K562 (cell line): ENCODE results near the gene GVQW3. TPM values are rescaled to one million over a fixed set of nuclear protein-coding genes. Genes with fewer than 3 reads are reported as not detected.
A peak's percentile ranks its signal among the peaks of the same experiment; 100 is the strongest.

Experiments
- BMI1 ChIP-seq: fragments of 150-350 bp; IDR thresholded peaks from 2 replicates; pipeline ENCODE4 v1.6.1; 2014; ENCODE audit warnings: low read length
- CBFA2T2 ChIP-seq: fragments of 450-650 bp; conservative IDR thresholded peaks from 2 replicates; pipeline ENCODE4 v1.6.1; 2017; ENCODE audit warnings: mild to moderate bottlenecking
- CBX3 ChIP-seq, 2 experiments: IDR thresholded peaks; 1 replicate in 1 of 2; 2 replicates in 1 of 2; pipeline ENCODE4 v1.6.1; 2012; ENCODE audit warnings: inconsistent platforms in 2 of 2, low read length in 2 of 2, borderline replicate concordance in 1 of 2, control low read depth in 1 of 2
- ETS2 ChIP-seq: IDR thresholded peaks from 2 replicates; pipeline ENCODE4 v1.6.1; 2016; ENCODE audit warnings: borderline replicate concordance, missing genetic modification characterization, mild to moderate bottlenecking, moderate library complexity, missing compliant biosample characterization; ENCODE audit not compliant: poor library complexity, severe bottlenecking
- FOXJ3 ChIP-seq: sonication (generic); formaldehyde crosslinking; IDR thresholded peaks from 2 replicates; pipeline ENCODE4 v1.4.0; 2020; ENCODE audit warnings: mild to moderate bottlenecking, missing genetic modification reagents
- FOXK1 ChIP-seq: sonication (generic); formaldehyde crosslinking; IDR thresholded peaks from 2 replicates; pipeline ENCODE4 v1.8.0; 2022; ENCODE audit warnings: missing genetic modification reagents, mild to moderate bottlenecking, borderline replicate concordance
- FOXP1 ChIP-seq: sonication (generic); formaldehyde crosslinking; IDR thresholded peaks from 2 replicates; pipeline ENCODE4 v1.8.0; 2022; ENCODE audit warnings: mild to moderate bottlenecking, missing genetic modification reagents
- HDAC3 ChIP-seq: fragments of 450-650 bp; IDR thresholded peaks from 2 replicates; pipeline ENCODE4 v1.6.1; 2018; ENCODE audit warnings: borderline replicate concordance, mild to moderate bottlenecking, moderate library complexity; ENCODE audit not compliant: partially characterized antibody
- MAFK ChIP-seq: IDR thresholded peaks from 2 replicates; pipeline ENCODE4 v1.6.1; 2011; ENCODE audit warnings: low read length, improper control_type of control experiment
- MTA1 ChIP-seq: fragments of 450-650 bp; IDR thresholded peaks from 2 replicates; pipeline ENCODE4 v1.6.1; 2017; ENCODE audit warnings: borderline replicate concordance
- NCOA4 ChIP-seq: fragments of 450-650 bp; IDR thresholded peaks from 2 replicates; pipeline ENCODE4 v1.6.1; 2018; ENCODE audit warnings: mild to moderate bottlenecking; ENCODE audit not compliant: partially characterized antibody
- NFYB ChIP-seq: IDR thresholded peaks from 2 replicates; pipeline ENCODE4 v1.6.1; 2011; ENCODE audit warnings: mild to moderate bottlenecking, moderate library complexity; ENCODE audit not compliant: insufficient read length; ENCODE audit errors: extremely low read depth
- NR1H2 ChIP-seq: sonication (generic); formaldehyde crosslinking; IDR thresholded peaks from 2 replicates; pipeline ENCODE4 v1.4.0; 2020; ENCODE audit warnings: mild to moderate bottlenecking, missing genetic modification reagents
- POLR2G ChIP-seq: fragments of 200-400 bp; formaldehyde crosslinking; IDR thresholded peaks from 2 replicates; pipeline ENCODE4 v1.6.1; 2017; ENCODE audit warnings: low read depth, mild to moderate bottlenecking, antibody characterized with exemption, low read length, moderate library complexity
- POLR2H ChIP-seq: IDR thresholded peaks from 2 replicates; pipeline ENCODE4 v1.6.1; 2016; ENCODE audit warnings: missing genetic modification characterization, low read depth, mild to moderate bottlenecking, control low read depth, missing compliant biosample characterization, moderate library complexity
- PYGO2 ChIP-seq: fragments of 450-650 bp; IDR thresholded peaks from 2 replicates; pipeline ENCODE4 v1.6.1; 2016; ENCODE audit warnings: mild to moderate bottlenecking, missing genetic modification characterization, moderate library complexity, missing compliant biosample characterization
- SAP30 ChIP-seq: fragments of 200-600 bp; sonication (generic); IDR thresholded peaks from 2 replicates; pipeline ENCODE4 v1.6.1; 2012; ENCODE audit warnings: borderline replicate concordance, low read depth, mild to moderate bottlenecking, moderate library complexity, low read length, control low read depth, inconsistent platforms; ENCODE audit not compliant: insufficient read depth, poor library complexity, severe bottlenecking
- ZNF232 ChIP-seq: sonication (generic); formaldehyde crosslinking; IDR thresholded peaks from 2 replicates; pipeline ENCODE4 v1.8.0; 2022; ENCODE audit warnings: mild to moderate bottlenecking, missing genetic modification reagents
- ZNF41 ChIP-seq: fragments of 250-450 bp; sonication (Bioruptor Pico); conservative IDR thresholded peaks from 2 replicates; pipeline ENCODE4 v1.4.0; 2020; ENCODE audit warnings: mild to moderate bottlenecking
- ZNF436 ChIP-seq: fragments of 250-450, 450-650 bp; sonication (Bioruptor Pico); formaldehyde crosslinking; IDR thresholded peaks from 2 replicates; pipeline ENCODE4 v1.7.0; 2020; ENCODE audit warnings: mild to moderate bottlenecking
- ZNF507 ChIP-seq: conservative IDR thresholded peaks from 2 replicates; pipeline ENCODE4 v1.6.1; 2017; ENCODE audit warnings: missing genetic modification characterization, missing compliant biosample characterization
- ZNF76 ChIP-seq: fragments of 250-450 bp; sonication (Bioruptor Pico); IDR thresholded peaks from 2 replicates; pipeline ENCODE4 v1.4.0; 2020; ENCODE audit warnings: mild to moderate bottlenecking, moderate library complexity, borderline replicate concordance
- ZNF780A ChIP-seq: fragments of 250-450 bp; sonication (Bioruptor Pico); IDR thresholded peaks from 2 replicates; pipeline ENCODE4 v1.5.0; 2021; ENCODE audit warnings: mild to moderate bottlenecking
- polyA plus RNA-seq, 8 experiments: library from polyadenylated mRNA; depleted of rRNA in 4 of 8; stranded (reverse) in 5 of 8; unstranded in 3 of 8; fragments of >200 nt; fragmentation: Nextera tagmentation in 2 of 8; fragmentation: Illumina TruSeq in 1 of 8; extraction: Ambion mirVana in 2 of 8; extraction: Trizol in 1 of 8; gene quantifications; 2 replicates each; pipeline versions ENCODE4 v1.2.1 to v1.2.3, GENCODE V29; 2011 to 2014; ENCODE audit warnings: inconsistent platforms in 1 of 8, missing spikeins in 1 of 8
- total RNA-seq, 7 experiments: library from RNA; depleted of rRNA in 6 of 7; stranded (reverse); fragments of >200 nt in 6 of 7; fragmentation: Illumina TruSeq in 2 of 7; extraction: Trizol in 2 of 7; gene quantifications; 2 replicates each; pipeline versions ENCODE4 v1.2.1 to v1.2.3, GENCODE V29; 2011 to 2021; ENCODE audit warnings: low replicate concordance in 1 of 7
- TF ChIP-seq, protein P1 (sequence below): IDR thresholded peaks from 2 replicates; pipeline ENCODE4 v1.6.1; 2012; ENCODE audit warnings: low read depth, low read length, improper control_type of control experiment, borderline replicate concordance
- TF ChIP-seq, protein P2 (sequence below): fragments of 450-650 bp; formaldehyde crosslinking; IDR thresholded peaks from 2 replicates; pipeline ENCODE4 v1.4.0; 2020; ENCODE audit warnings: mild to moderate bottlenecking, moderate library complexity

Gene GVQW3
- total and polyA plus RNA-seq, 9 of the 15 experiments (the other 6 are each of a cell fraction or from before 2014, with no cell fraction given) = 0.66 to 5.7 (median 2.1) TPM

DNA sequence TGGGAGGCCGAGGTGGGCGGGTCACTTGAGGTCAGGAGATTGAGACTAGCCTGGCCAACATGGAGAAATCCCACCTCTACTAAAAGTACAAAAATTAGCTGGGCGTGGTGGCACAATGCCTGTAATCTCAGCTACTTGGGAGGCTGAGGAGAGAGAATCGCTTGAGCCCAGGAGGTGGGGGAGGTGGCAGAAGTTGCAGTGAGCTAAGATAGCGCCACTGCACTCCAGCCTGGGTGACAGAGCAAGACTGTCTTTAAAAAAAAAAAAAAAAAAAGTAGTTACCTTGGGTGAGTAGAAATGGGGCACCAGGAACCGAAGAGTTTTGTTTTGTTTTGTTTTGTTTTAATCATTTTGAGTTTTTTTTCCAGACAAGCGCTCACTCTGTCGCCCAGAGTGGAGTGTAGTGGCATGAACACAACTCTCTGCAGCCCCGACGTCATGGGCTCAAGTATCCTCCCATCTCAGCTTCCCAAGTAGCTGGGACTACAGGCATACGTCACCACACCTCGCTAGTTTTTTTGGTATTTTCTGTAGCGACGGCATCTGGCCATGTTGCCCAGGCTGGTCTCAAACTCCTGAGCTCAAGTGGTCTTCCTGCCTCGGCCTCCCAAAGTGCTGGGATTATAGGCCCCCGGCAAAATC, 16.0 kb upstream of the GVQW3 start (continued):
- TF ChIP-seq, protein P1, sequence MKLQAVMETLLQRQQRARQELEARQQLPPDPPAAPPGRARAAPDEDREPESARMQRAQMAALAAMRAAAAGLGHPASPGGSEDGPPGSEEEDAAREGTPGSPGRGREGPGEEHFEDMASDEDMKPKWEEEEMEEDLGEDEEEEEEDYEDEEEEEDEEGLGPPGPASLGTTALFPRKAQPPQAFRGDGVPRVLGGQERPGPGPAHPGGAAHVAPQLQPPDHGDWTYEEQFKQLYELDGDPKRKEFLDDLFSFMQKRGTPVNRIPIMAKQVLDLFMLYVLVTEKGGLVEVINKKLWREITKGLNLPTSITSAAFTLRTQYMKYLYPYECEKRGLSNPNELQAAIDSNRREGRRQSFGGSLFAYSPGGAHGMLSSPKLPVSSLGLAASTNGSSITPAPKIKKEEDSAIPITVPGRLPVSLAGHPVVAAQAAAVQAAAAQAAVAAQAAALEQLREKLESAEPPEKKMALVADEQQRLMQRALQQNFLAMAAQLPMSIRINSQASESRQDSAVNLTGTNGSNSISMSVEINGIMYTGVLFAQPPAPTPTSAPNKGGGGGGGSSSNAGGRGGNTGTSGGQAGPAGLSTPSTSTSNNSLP = no peak
- TF ChIP-seq MAFK (no peak), FOXK1 (CRISPR knock-in tag) (no peak), POLR2H (tag) (no peak), CBX3 (IDR thresholded peaks at IDR 0.05; ENCODE audit: borderline replicate concordance in 1 of 2, low read length in 2 of 2) (no peak), FOXP1 (CRISPR knock-in tag) (no peak), MTA1 (no peak), CBFA2T2 (peak; percentile 82), SAP30 (no peak), ETS2 (tag) (no peak), ZNF436 (CRISPR knock-in tag) (no peak), ZNF41 (CRISPR knock-in tag) (no peak), ZNF76 (CRISPR knock-in tag) (no peak), NCOA4 (no peak), HDAC3 (no peak), FOXJ3 (CRISPR knock-in tag) (no peak), POLR2G (no peak), NFYB (no peak), BMI1 (no peak), ZNF507 (tag) (no peak), NR1H2 (CRISPR knock-in tag) (no peak), ZNF232 (no peak), PYGO2 (tag) (no peak), ZNF780A (CRISPR knock-in tag) (no peak)
- TF ChIP-seq, protein P2, sequence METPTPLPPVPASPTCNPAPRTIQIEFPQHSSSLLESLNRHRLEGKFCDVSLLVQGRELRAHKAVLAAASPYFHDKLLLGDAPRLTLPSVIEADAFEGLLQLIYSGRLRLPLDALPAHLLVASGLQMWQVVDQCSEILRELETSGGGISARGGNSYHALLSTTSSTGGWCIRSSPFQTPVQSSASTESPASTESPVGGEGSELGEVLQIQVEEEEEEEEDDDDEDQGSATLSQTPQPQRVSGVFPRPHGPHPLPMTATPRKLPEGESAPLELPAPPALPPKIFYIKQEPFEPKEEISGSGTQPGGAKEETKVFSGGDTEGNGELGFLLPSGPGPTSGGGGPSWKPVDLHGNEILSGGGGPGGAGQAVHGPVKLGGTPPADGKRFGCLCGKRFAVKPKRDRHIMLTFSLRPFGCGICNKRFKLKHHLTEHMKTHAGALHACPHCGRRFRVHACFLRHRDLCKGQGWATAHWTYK = no peak
